Effector memory CD8-positive, alpha-beta T cell (primary cell): Measurements from ENCODE around the gene PCCA.

Experiments
- ATAC-seq: fragments of 150-1000 bp; cut with Tn5 transposase; replicated peaks from 2 replicates; pipeline ENCODE4 v1.10.0; 2021; ENCODE audit warnings: mild to moderate bottlenecking, moderate library complexity
- DNase-seq, 3 experiments: peaks; one replicate each; pipeline ENCODE4 v3.0.0; 2021
- H3K27ac Mint-ChIP-seq, 2 donors: one replicate each; pipeline ENCODE4 v1.8.0; 2022; ENCODE audit warnings: mild to moderate bottlenecking in 2 of 2, mixed read lengths in 2 of 2, moderate library complexity in 2 of 2
- H3K27me3 Mint-ChIP-seq, 2 donors: one replicate each; pipeline ENCODE4 v1.8.0; 2022; ENCODE audit warnings: mixed read lengths in 2 of 2
- H3K36me3 Mint-ChIP-seq: one replicate; pipeline ENCODE4 v1.8.0; 2022; ENCODE audit warnings: mild to moderate bottlenecking, moderate library complexity, mixed read lengths; ENCODE audit not compliant: insufficient read depth
- H3K4me1 Mint-ChIP-seq, 2 donors: one replicate each; pipeline ENCODE4 v1.8.0; 2022; ENCODE audit warnings: low read depth in 2 of 2, mixed read lengths in 2 of 2
- H3K4me3 Mint-ChIP-seq, 2 donors: one replicate each; pipeline ENCODE4 v1.8.0; 2022; ENCODE audit warnings: mild to moderate bottlenecking in 2 of 2, mixed read lengths in 2 of 2, moderate library complexity in 2 of 2
- H3K9me3 Mint-ChIP-seq, 2 donors: one replicate each; pipeline ENCODE4 v1.8.0; 2022; ENCODE audit warnings: mixed read lengths in 2 of 2

PCCA gene

DNA sequence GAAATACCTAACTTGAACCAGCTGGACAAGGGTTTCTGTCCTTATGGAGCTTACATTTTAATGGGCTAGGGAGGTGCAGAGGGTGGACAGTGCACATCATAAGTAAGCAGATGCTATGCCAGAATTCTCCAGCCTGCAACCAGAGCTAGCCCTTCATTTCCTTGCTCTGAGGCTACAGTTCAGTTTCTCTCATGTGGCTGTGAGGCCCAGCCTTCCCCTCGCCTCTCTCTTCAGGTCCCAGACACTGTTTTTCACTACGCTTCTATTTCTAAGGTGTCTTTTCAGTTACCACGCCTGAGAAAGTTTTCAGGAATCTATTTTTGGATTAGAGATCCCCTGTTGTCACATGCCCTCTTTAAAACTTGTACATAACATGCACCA lies 141.9 kb downstream of the PCCA start:
- Mint-ChIP-seq H3K9me3 (no peaks in the 10 kb centered on the region), H3K4me3 (no peak overlapping the region), H3K27me3 (no peaks in the 10 kb centered on the region), H3K36me3 (no peaks in the 10 kb centered on the region), H3K27ac (no peak overlapping the region), H3K4me1 (peaks cover 5% of the 10 kb centered on the region in 2 donors)
- ATAC-seq (no peak), DNase-seq (no peak)

- Mint-ChIP-seq H3K27me3 (no peaks in the 10 kb centered on the region), H3K27ac (no peak overlapping the region), H3K4me3 (no peak overlapping the region), H3K36me3 (no peaks in the 10 kb centered on the region), H3K9me3 (no peaks in the 10 kb centered on the region), H3K4me1 (peaks cover 5% of the 10 kb centered on the region in 2 donors)
- no peak for DNase-seq
- no peak for ATAC-seq
These were observed 142.3 kb downstream of the PCCA start for GRCh38 chr13:100231176-100231575.

- peaks cover 4% of the 10 kb centered on the region for H3K36me3 Mint-ChIP-seq
- DNase-seq: no peak
- peaks cover 5% of the 10 kb centered on the region in 2 donors for H3K4me1 Mint-ChIP-seq
- no peak for ATAC-seq
- H3K27ac Mint-ChIP-seq: no peak overlapping the region
- no peaks in the 10 kb centered on the region for H3K9me3 Mint-ChIP-seq
- no peaks in the 10 kb centered on the region for H3K27me3 Mint-ChIP-seq
- no peak overlapping the region for H3K4me3 Mint-ChIP-seq
These were observed 145.1 kb downstream of the PCCA start for GRCh38 chr13:100234006-100234405.

- Mint-ChIP-seq H3K4me3 (no peak overlapping the region), H3K36me3 (peaks cover 4% of the 10 kb centered on the region), H3K27me3 (no peaks in the 10 kb centered on the region), H3K27ac (no peak overlapping the region), H3K9me3 (no peaks in the 10 kb centered on the region), H3K4me1 (peaks cover 5% of the 10 kb centered on the region in 2 donors)
- ATAC-seq (no peak), DNase-seq (no peak)
These were observed 145.7 kb downstream of the PCCA start for GRCh38 chr13:100234524-100235136.

DNA sequence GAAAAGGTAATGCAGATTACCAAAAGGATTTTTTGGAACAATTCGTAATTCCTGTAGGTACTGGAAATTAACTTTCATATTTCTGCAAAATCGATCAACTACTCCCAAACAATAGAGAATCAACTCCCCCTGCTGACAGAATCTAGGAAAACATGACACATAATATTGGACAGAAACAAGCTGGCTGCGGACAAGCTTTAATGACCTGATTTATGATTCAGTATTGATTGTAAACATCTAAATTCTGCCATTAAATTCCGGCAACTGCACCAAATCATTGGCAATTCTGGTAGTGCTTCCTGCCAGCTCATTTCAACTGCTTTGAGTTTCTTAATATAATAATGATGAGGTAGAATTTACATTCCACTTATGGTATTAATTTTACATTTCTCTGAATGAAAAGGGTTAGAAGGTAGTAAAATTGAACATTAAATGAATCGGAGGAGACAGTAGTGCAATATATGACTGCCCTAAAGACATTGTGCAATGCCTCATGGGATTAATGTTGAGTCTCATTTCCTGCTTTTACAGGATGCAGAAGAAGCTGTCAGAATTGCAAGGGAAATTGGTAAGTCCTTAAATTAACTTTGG lies 146.5 kb downstream of the PCCA start:
- Mint-ChIP-seq H3K4me1 (peaks cover 5% of the 10 kb centered on the region in 2 donors), H3K27me3 (no peaks in the 10 kb centered on the region), H3K4me3 (peak overlapping the region in 1 of 2 donors; percentile 16), H3K36me3 (peaks cover 4% of the 10 kb centered on the region), H3K9me3 (no peaks in the 10 kb centered on the region), H3K27ac (peak overlapping the region in 1 of 2 donors; percentile 41)
- ATAC-seq (no peak), DNase-seq (peak in 2 of 3 experiments; percentile 18 to 20)

- no peaks in the 10 kb centered on the region for H3K9me3 Mint-ChIP-seq
- DNase-seq (no peak), ATAC-seq (no peak)
- H3K36me3 Mint-ChIP-seq: peaks cover 4% of the 10 kb centered on the region
- peak overlapping the region in 1 of 2 donors; percentile 42 for H3K27ac Mint-ChIP-seq
- H3K27me3 Mint-ChIP-seq: no peaks in the 10 kb centered on the region
- peaks cover 4% of the 10 kb centered on the region in 2 donors for H3K4me1 Mint-ChIP-seq
- H3K4me3 Mint-ChIP-seq: no peak overlapping the region
These were observed 151.4 kb downstream of the PCCA start for GRCh38 chr13:100240109-100240779.

GRCh38 chr13:100244431-100244830 lies 155.5 kb downstream of the PCCA start:
- Mint-ChIP-seq H3K4me3 (no peak overlapping the region), H3K9me3 (no peaks in the 10 kb centered on the region), H3K36me3 (no peaks in the 10 kb centered on the region), H3K27me3 (no peaks in the 10 kb centered on the region), H3K4me1 (no peaks in the 10 kb centered on the region), H3K27ac (no peak overlapping the region)
- ATAC-seq: no peak
- DNase-seq: no peak

DNA sequence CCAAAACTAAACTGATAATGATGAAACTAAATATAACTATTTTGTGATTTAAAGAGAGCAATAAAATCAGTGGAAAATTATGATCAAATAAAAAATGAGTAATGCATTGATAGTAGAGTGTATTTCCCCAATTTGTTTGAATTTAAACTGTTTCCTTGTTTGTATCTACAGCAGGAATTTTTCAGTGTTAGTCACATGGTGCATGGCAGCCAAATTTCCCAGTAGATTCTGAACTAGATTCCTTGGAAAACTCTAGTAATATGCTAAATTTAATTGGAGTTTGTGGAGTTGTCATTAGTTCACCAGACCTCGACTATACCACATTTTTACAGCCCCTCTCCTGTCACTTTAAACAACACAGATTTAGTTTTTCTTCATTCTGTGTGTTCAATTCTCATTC lies 156.2 kb downstream of the PCCA start:
- no peak overlapping the region for H3K4me3 Mint-ChIP-seq
- ATAC-seq (no peak), DNase-seq (no peak)
- no peaks in the 10 kb centered on the region for H3K9me3 Mint-ChIP-seq
- H3K27me3 Mint-ChIP-seq: no peaks in the 10 kb centered on the region
- no peak overlapping the region for H3K27ac Mint-ChIP-seq
- no peaks in the 10 kb centered on the region for H3K4me1 Mint-ChIP-seq
- H3K36me3 Mint-ChIP-seq: no peaks in the 10 kb centered on the region

- H3K4me3 Mint-ChIP-seq: no peak overlapping the region
- DNase-seq (no peak), ATAC-seq (no peak)
- no peaks in the 10 kb centered on the region for H3K36me3 Mint-ChIP-seq
- H3K4me1 Mint-ChIP-seq: no peaks in the 10 kb centered on the region
- no peak overlapping the region for H3K27ac Mint-ChIP-seq
- H3K9me3 Mint-ChIP-seq: no peaks in the 10 kb centered on the region
- no peaks in the 10 kb centered on the region for H3K27me3 Mint-ChIP-seq
These were observed 159.0 kb downstream of the PCCA start for GRCh38 chr13:100247937-100248336.

DNA sequence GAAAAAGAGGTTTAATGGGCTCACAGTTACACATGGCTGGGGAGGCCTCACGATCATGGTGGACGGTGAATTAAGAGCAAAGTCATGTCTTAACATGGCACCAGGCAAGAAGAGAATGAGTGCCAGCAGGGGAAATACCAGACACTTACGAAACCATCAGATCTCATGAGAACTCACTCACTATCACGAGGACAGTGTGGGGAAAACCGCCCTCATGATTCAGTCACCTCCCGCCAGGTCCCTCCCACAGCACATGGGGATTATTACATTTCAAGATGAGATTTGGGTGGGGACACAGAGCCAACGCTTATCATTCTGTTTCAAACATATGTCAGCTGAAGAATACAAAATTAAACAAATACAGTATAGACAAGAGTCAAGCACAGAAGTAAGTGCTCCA lies 165.1 kb downstream of the PCCA start:
- H3K9me3 Mint-ChIP-seq: no peaks in the 10 kb centered on the region
- H3K4me3 Mint-ChIP-seq: no peak overlapping the region
- DNase-seq (no peak), ATAC-seq (no peak)
- H3K27ac Mint-ChIP-seq: no peak overlapping the region
- no peaks in the 10 kb centered on the region for H3K27me3 Mint-ChIP-seq
- no peaks in the 10 kb centered on the region for H3K4me1 Mint-ChIP-seq
- no peaks in the 10 kb centered on the region for H3K36me3 Mint-ChIP-seq

GRCh38 chr13:100262404-100262803 lies 173.5 kb downstream of the PCCA start:
- no peaks in the 10 kb centered on the region for H3K9me3 Mint-ChIP-seq

GRCh38 chr13:100266026-100266425 lies 177.1 kb downstream of the PCCA start:
- H3K27ac Mint-ChIP-seq: no peak overlapping the region

More at GRCh38 chr13:100262404-100262803, 173.5 kb downstream of the PCCA start:
- H3K4me3 Mint-ChIP-seq: no peak overlapping the region
- ATAC-seq (no peak), DNase-seq (no peak)
- H3K4me1 Mint-ChIP-seq: no peaks in the 10 kb centered on the region
- H3K36me3 Mint-ChIP-seq: no peaks in the 10 kb centered on the region
- H3K27me3 Mint-ChIP-seq: no peaks in the 10 kb centered on the region
- H3K27ac Mint-ChIP-seq: no peak overlapping the region

GRCh38 chr13:100269837-100270236 lies 180.9 kb downstream of the PCCA start:
- H3K36me3 Mint-ChIP-seq: no peaks in the 10 kb centered on the region
- ATAC-seq (no peak), DNase-seq (no peak)
- H3K4me3 Mint-ChIP-seq: no peak overlapping the region
- H3K9me3 Mint-ChIP-seq: no peaks in the 10 kb centered on the region
- no peak overlapping the region for H3K27ac Mint-ChIP-seq
- no peaks in the 10 kb centered on the region for H3K27me3 Mint-ChIP-seq
- no peaks in the 10 kb centered on the region for H3K4me1 Mint-ChIP-seq

More at GRCh38 chr13:100266026-100266425, 177.1 kb downstream of the PCCA start:
- no peaks in the 10 kb centered on the region for H3K4me1 Mint-ChIP-seq
- no peak for ATAC-seq
- no peaks in the 10 kb centered on the region for H3K27me3 Mint-ChIP-seq
- H3K36me3 Mint-ChIP-seq: no peaks in the 10 kb centered on the region
- H3K4me3 Mint-ChIP-seq: no peak overlapping the region
- no peaks in the 10 kb centered on the region for H3K9me3 Mint-ChIP-seq
- DNase-seq: no peak

GRCh38 chr13:100273138-100273537 lies 184.2 kb downstream of the PCCA start:
- no peaks in the 10 kb centered on the region for H3K27me3 Mint-ChIP-seq
- no peaks in the 10 kb centered on the region for H3K9me3 Mint-ChIP-seq
- no peaks in the 10 kb centered on the region for H3K4me1 Mint-ChIP-seq

More at GRCh38 chr13:100273138-100273537, 184.2 kb downstream of the PCCA start:
- H3K4me3 Mint-ChIP-seq: no peak overlapping the region
- DNase-seq: no peak
- no peaks in the 10 kb centered on the region for H3K36me3 Mint-ChIP-seq
- ATAC-seq: no peak
- no peak overlapping the region for H3K27ac Mint-ChIP-seq
